ENCODE data around the gene NBEAL2.
A peak's percentile ranks its signal among the peaks of the same experiment; 100 is the strongest.

The NBEAL2 gene, protein sequence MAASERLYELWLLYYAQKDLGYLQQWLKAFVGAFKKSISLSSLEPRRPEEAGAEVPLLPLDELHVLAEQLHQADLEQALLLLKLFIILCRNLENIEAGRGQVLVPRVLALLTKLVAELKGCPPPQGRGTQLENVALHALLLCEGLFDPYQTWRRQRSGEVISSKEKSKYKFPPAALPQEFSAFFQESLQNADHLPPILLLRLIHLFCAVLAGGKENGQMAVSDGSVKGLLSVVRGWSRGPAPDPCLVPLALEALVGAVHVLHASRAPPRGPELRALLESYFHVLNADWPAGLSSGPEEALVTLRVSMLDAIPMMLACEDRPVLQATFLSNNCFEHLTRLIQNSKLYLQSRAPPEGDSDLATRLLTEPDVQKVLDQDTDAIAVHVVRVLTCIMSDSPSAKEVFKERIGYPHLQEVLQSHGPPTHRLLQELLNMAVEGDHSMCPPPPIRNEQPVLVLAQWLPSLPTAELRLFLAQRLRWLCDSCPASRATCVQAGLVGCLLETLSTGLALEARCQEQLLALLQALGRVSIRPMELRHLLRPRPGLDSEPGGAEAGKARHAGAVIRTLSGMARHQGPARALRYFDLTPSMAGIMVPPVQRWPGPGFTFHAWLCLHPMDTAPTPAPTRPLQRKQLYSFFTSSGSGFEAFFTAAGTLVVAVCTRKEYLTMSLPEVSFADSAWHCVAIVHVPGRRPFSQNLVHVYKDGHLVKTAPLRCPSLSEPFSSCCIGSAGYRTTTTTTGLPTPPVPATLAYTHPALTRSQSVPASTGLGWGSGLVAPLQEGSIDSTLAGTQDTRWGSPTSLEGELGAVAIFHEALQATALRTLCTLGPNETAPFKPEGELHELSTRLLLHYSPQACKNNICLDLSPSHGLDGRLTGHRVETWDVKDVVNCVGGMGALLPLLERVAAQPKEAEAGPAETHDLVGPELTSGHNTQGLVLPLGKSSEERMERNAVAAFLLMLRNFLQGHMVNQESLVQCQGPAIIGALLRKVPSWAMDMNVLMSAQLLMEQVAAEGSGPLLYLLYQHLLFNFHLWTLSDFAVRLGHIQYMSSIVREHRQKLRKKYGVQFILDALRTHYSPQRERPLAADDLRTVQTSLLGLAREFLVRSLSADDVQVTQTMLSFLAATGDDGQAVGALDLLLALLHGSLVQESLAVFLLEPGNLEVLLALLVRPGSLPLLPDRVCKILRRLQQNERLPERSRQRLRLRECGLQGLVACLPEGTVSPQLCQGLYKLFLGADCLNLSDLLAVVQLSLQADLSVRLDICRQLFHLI (N-terminal part only)

DNA sequence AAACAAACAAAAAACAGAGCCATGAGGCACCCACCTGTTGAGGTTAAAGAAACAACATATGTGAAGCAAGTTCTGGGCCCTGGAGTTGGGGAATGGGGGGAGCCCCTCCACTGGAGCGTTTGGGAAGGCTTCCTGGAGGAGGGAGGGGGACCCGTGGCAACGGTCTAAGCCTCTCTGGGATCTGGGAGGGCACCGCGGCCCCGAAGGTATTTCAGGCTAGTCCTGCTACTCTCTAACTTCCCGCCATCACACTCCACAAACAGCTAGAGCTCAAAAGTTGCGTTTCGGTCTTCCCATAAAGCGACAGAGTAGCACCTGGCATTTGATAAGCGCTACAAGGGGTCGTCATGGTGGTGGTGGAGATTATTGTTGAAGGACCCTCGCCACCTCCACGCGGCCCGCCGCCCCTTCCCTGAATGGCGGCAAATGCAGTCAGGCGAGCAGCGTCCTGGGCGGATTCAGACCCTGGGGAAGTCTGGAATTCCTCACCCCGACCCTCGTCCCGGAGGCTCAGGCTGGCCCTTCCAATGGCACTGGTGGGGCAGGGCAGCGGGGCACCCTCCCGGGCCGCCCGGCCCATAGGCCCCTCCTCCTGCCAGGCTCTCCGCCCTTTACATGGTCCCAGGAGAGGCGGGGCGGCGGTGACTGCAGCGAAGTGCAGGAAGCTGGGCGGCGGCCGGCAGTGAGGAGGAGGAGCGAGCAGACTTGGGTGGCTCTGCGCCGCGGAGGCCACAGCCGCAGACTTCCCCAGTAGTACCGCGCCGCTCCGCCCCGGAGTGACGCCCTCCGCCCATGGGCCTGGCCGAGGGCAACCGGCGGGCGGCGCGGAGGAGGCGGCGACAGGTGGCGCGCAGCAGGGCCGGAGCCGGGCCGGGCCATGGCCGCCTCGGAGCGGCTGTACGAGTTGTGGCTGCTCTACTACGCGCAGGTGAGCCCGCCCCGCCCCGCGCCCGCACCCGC, at the start of gene NBEAL2:
Gene NBEAL2, plus strand, starts transcription at position 682 of the 960 bp plus-strand sequence. Its CDS starts 196 bp downstream, at position 878.
- peak; percentile 89 to 92 for DNase-seq (ENCODE audit: low read depth in 2 of 2)

DNA sequence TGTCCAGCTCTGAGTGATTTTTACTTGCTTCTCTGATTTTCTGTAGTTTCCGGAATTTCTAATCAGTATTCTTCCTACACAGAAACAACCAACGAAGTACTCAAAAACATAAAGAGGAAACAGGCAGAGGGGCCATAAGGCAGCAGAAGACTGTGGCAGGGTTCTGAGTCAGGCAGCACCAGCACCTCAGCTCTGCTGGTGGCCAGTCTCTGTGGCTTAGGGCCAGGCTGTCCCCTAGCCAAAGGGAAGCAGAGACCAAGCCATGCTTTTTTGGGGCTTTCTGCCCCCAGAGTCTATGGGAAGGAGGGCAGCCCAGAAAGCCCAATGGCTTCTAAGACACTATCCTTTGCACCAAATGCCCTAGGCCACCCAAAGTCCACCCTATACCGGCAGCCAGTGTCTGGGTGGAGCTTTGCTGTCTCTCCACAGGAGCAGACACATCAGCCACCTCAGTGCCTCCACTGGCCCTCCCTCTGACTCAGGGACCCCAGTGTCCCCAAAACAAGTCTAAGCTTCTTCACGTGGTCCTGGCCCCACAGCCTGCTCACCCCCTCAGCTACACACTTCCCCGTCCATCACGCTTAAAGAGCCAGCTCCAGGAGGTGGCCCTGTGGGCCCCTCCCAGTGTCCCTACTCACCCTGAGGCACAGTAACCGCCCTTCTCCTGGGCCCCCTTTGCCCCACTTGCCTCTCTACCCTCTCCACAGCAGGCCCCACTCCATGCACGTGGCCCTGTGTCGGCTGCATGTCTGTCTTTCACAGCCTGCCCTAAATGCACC, 49.1 kb upstream of the NBEAL2 start:
- no peak for DNase-seq (ENCODE audit: low read depth in 2 of 2)

GRCh38 chr3:46930945-46931403, 48.5 kb upstream of the NBEAL2 start:
- DNase-seq (ENCODE audit: low read depth in 2 of 2), result no peak

DNA sequence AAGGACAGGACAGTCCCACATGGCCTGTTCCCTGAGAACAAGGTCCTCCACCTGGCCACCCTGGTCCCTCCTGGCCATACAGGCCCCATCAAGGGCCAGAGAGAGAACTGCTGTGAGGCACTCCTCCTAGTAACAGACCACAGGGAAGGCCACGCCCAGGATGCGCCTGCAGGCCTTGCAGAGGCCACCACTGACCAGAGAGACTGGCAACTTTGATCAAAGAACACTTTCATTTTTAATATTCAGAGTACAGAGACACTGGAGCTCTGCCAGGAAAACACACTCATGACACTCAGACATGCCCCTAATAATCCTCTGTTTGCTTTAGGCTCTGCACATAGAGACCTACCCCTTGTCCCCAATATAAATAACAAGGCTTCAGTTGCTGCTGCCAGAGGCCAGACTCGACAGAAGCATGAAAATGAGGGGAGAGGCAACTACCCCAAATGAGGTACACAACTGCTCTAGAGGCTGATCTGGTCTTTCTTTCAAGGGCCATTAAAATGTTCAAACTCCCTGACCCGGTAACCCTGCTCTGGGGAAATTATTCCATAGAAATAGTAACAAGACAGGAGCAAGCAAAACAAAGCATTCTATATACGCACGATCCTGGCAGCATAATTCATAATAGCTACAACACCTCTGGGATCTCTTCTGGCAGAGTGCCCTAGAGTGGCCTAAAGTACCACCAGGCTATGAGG, 47.7 kb upstream of the NBEAL2 start:
- no peak for DNase-seq (ENCODE audit: low read depth in 2 of 2)

DNA sequence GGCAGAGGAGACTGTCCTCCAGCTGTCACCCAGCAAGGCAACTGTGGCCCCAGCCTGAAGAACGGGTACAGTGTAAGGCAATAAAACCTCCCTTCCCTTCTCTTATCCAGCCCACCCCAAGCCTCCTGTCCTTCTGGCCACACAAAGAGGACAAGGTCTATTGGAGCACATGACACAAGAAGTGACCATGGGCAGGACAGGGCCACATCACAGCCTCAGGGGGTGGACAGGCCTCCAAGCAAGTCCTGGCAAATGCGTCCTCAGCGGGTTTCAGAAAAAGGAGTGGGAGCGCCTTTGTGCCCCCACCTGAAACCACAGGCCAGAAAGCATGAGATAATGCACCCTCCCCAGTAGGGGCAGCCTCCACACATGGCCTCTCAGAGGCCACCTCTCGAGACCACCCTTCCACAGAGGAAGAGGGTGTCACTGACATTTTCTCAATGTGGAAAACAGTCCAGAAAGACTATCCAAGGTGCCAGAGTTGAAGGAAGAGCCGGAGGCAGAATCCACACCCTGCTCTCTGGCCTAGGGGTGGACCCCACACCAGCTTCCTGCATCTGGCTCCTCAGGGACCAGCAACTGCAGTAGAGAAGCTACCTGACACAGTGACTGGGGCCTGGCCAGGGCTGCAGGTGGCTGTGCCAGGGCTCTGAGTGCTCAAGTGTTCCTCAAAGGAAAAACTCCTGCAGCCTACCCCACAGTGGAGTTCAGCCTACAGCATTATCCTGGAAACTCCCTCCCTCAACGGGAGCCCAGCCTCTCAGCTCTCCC, 46.8 kb upstream of the NBEAL2 start:
- DNase-seq (ENCODE audit: low read depth in 2 of 2), result no peak

DNA sequence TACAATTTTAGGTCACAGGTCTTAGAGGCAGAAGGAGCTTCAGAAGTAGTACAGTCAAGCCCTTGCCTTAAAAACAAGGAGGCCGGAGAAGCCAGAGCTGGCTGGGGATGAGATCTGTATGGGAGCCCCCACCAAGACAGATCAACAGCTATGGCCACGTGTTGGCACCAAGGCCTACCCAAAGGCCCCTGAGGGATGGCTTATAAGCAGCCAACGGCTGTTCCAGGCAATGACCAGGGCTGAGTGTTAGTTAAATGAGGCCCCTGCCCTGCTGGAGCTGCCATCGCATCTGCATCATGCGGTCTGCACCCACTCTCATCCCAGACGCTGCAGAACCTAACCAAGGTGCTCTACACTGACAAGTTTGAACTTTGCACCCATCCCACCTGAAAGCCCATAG, 46.2 kb upstream of the NBEAL2 start:
- DNase-seq (ENCODE audit: low read depth in 2 of 2), result no peak

DNA sequence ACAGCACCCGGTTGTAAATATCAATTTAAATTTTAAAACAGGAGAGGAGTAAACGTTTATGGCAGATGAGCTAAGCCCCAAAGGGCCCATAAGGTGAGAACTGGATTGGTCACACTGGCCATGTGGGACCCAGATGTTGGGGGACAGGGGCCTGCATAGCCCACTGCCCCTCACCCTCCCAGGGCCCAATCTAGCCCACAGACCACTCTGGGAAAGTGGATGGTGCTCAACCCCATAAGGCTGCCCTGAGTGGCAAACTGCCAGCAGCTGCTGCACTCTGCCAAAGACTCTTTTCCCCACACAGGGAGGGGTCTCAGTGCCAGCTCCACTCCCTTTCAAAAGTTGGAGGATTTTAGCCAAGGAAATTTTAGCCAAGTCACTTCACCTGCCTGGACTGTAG, 45.4 kb upstream of the NBEAL2 start:
- DNase-seq (ENCODE audit: low read depth in 2 of 2), result no peak

DNA sequence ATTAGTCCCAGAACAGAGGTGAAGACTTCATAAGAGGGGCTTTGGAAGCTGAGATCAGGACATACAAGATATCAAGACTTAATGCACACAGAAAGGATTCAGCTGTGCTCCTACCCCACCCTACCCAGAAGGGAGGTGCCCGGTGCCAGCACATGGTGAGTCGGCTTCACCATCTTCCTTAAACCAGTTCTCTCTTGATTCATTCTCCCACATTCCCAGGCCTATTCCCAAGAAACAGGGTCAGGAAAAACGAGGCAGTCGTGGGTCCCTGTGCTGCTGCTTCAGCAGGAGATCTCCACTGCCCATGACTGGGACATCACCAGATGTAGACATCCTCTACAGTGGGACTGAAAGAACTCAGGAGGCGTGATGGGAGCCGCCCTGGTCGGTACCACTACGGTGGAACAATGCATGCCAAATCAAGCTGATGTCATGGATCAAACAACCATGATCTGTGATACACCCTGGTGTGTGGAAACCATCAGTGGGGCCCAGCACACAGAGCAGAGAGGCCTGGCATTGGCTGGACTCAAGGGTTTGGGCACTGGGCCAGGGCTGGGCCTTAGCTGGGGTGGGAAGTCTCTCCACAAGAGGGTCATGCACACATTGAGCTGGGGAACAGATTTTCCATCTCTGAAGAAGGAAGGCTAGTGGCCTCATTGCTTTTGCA, 44.8 kb upstream of the NBEAL2 start:
- DNase-seq (ENCODE audit: low read depth in 2 of 2), result no peak

GRCh38 chr3:46935168-46935858, 44.2 kb upstream of the NBEAL2 start:
- DNase-seq (ENCODE audit: low read depth in 2 of 2), result no peak

DNA sequence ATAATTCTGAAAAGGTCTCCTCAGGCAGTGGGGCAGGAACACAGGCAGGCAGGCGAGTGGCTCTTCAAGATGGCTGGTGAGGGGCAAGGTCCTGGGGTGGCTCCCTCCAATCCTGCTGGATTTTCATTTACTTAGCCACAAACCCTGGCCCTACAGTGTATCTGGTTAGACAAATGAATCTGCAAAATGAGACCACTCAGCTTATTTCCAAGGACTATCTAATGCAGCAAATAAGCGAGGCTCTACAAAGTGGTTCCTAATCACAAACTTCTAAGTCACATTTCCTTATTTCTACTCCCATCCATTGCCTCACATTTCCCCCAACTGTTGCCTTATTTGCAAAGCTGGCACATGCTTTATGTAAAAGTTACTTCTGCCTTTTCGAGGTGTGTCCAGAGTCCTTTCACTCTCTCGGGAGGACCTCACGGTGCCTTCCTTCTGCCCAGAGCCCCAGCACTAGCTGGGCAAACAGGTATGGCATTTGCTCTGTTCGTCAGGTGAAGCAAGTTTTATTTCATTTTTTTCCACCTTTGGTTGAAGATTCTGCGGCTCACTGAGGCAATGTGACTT, 43.4 kb upstream of the NBEAL2 start:
- no peak for DNase-seq (ENCODE audit: low read depth in 2 of 2)

GRCh38 chr3:46936733-46937250, 42.7 kb upstream of the NBEAL2 start:
- DNase-seq (ENCODE audit: low read depth in 2 of 2), result no peak

- DNase-seq (ENCODE audit: low read depth in 2 of 2), result no peak
These were observed 41.3 kb upstream of the NBEAL2 start for GRCh38 chr3:46938118-46938517.

DNA sequence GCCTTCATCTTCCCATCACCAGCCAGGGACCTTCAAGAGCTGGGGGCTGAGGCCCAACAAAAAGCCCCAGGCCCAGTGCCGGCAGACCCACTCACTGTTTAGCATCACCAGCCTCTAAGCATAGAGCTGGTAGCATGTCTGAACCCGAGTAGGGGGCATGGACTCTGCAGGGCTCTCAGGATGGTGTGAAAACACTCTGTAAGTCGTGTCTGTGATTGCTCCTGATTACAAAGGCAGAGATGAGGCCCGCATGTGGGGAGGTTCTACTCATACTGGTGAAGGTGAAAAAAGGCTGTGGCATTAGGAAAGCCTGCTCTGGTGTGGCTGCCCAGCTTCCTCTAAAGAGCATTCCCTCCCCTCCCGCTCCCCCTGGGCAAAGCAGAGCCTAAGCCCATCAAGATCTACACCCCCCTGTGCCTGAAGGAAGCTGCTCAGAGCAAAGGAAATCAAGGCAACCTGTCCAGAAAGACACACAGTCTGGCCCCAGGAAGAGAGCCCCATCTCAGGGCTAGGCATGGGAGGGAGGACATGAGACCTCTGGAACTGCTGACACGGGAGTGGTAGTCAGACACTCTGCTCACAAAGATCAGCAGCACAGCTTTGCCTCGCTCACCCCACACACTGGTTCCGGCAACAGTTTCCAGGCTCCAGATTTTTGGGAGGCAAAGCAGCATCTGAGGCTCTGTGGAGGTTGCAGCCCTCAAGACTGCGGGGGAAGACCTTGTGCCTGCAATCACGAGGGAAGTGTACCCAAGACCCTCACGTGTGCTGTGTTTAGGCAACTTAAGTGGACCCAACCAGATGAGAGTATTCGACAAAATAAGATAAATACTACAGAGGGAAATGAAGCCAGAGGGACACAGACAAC, 39.7 kb upstream of the NBEAL2 start:
- no peak for DNase-seq (ENCODE audit: low read depth in 2 of 2)

DNA sequence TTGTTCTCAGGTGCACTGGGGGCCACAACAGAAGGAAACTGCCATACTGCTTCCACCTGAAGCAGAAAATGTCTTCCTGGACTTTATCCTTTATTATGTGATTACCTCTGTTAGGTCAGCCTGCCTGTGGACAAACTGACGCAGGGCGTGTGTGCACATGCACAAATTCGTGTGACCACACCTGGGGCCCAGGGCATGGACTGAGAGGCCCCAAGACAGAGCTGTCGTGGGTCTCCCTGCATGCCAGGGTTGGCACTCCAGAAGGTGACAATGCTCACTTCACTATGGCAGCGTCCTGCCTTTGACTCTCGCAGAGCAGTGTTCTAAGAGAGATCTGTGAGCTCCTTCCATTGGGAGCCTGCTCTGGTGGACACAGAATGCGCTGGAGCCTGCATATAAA, 37.4 kb upstream of the NBEAL2 start:
- no peak for DNase-seq (ENCODE audit: low read depth in 2 of 2)

GRCh38 chr3:46942481-46943236, 36.8 kb upstream of the NBEAL2 start:
- DNase-seq (ENCODE audit: low read depth in 2 of 2), result no peak
